Mesenchymal stem cell (in vitro differentiated cells and primary cell): Measurements from ENCODE around the gene RUNX1.

ENCODE experiments used
- DNase-seq: peaks from one replicate; pipeline ENCODE4 v3.0.0-alpha.2; 2013
- H2AFZ ChIP-seq: one replicate; pipeline ENCODE4 v1.6.1; 2013; ENCODE audit warnings: low read depth, mild to moderate bottlenecking, control low read depth, inconsistent platforms, low read length, moderate library complexity
- H2AK5ac ChIP-seq: 2 replicates; pipeline ENCODE4 v1.6.1; 2013; ENCODE audit warnings: low read length, moderate library complexity, mild to moderate bottlenecking, inconsistent platforms; ENCODE audit not compliant: severe bottlenecking
- H2BK120ac ChIP-seq: one replicate; pipeline ENCODE4 v1.6.1; 2013; ENCODE audit warnings: low read depth, mild to moderate bottlenecking, inconsistent platforms, low read length, moderate library complexity
- H2BK12ac ChIP-seq, 2 experiments: one replicate each; pipeline ENCODE4 v1.6.1; 2013; ENCODE audit warnings: inconsistent platforms in 2 of 2, low read length in 2 of 2, mild to moderate bottlenecking in 2 of 2, moderate library complexity in 2 of 2, control low read depth in 1 of 2
- H2BK15ac ChIP-seq: one replicate; pipeline ENCODE4 v1.6.1; 2013; ENCODE audit warnings: mild to moderate bottlenecking, low read depth, inconsistent platforms; ENCODE audit not compliant: poor library complexity, severe bottlenecking
- H2BK5ac ChIP-seq: 2 replicates; pipeline ENCODE4 v1.6.1; 2013; ENCODE audit warnings: low read depth, mild to moderate bottlenecking, low read length, control low read depth, inconsistent platforms; ENCODE audit not compliant: poor library complexity, severe bottlenecking
- H3K14ac ChIP-seq, 2 experiments: one replicate each; pipeline ENCODE4 v1.6.1; 2013; ENCODE audit warnings: inconsistent platforms in 2 of 2, low read length in 2 of 2, control low read depth in 1 of 2, mild to moderate bottlenecking in 1 of 2, moderate library complexity in 1 of 2
- H3K18ac ChIP-seq, 2 experiments: one replicate each; pipeline ENCODE4 v1.6.1; 2013; ENCODE audit warnings: inconsistent platforms in 2 of 2, low read length in 2 of 2, control low read depth in 1 of 2, low read depth in 1 of 2, mild to moderate bottlenecking in 1 of 2
- H3K23ac ChIP-seq, 2 experiments: one replicate each; pipeline ENCODE4 v1.6.1; 2013; ENCODE audit warnings: inconsistent platforms in 2 of 2, low read length in 2 of 2, mild to moderate bottlenecking in 2 of 2, moderate library complexity in 2 of 2, control low read depth in 1 of 2
- H3K27ac ChIP-seq: 2 replicates; pipeline ENCODE4 v1.5.1; 2013; ENCODE audit warnings: mild to moderate bottlenecking, moderate library complexity, low read length, control low read depth, inconsistent platforms; ENCODE audit not compliant: poor library complexity, severe bottlenecking
- H3K27me3 ChIP-seq, 2 experiments: 2 replicates each; pipeline versions ENCODE4 v1.6.1 to v1.7.0; 2013; ENCODE audit warnings: low read length in 2 of 2, mild to moderate bottlenecking in 2 of 2, moderate library complexity in 2 of 2, control low read depth in 1 of 2, inconsistent platforms in 1 of 2; ENCODE audit not compliant: control insufficient read depth in 1 of 2, insufficient read depth in 1 of 2
- H3K36me3 ChIP-seq, 2 experiments: 2 replicates each; pipeline versions ENCODE4 v1.6.1 to v1.7.0; 2013; ENCODE audit warnings: low read length in 2 of 2, control low read depth in 1 of 2, inconsistent platforms in 1 of 2, low read depth in 1 of 2, mild to moderate bottlenecking in 1 of 2; ENCODE audit not compliant: insufficient read depth in 2 of 2, control insufficient read depth in 1 of 2
- H3K4ac ChIP-seq, 2 experiments: one replicate each; pipeline ENCODE4 v1.6.1; 2013; ENCODE audit warnings: inconsistent platforms in 2 of 2, low read length in 2 of 2, mild to moderate bottlenecking in 2 of 2, moderate library complexity in 2 of 2, control low read depth in 1 of 2, low read depth in 1 of 2
- H3K4me1 ChIP-seq: 2 replicates; pipeline ENCODE4 v1.6.1; 2013; ENCODE audit warnings: low read depth, low read length, control low read depth; ENCODE audit not compliant: control insufficient read depth, insufficient read depth
- H3K4me2 ChIP-seq: 2 replicates; pipeline ENCODE4 v1.6.1; 2013; ENCODE audit warnings: low read length, mild to moderate bottlenecking, inconsistent platforms; ENCODE audit not compliant: poor library complexity, severe bottlenecking
- H3K4me3 ChIP-seq, 2 experiments: 2 replicates each; pipeline versions ENCODE4 v1.5.1 to v1.7.0; 2013; ENCODE audit warnings: low read length in 2 of 2, mild to moderate bottlenecking in 2 of 2, control low read depth in 1 of 2, low read depth in 1 of 2; ENCODE audit not compliant: insufficient read depth in 1 of 2
- H3K79me1 ChIP-seq: replicated peaks from 2 replicates; pipeline ENCODE4 v1.6.1; 2013; ENCODE audit warnings: mild to moderate bottlenecking, control low read depth, low read length, inconsistent platforms; ENCODE audit not compliant: poor library complexity, severe bottlenecking
- H3K9ac ChIP-seq: 2 replicates; pipeline ENCODE4 v1.7.0; 2013; ENCODE audit warnings: mild to moderate bottlenecking, low read length, moderate library complexity
- H3K9me3 ChIP-seq: 2 replicates; pipeline ENCODE4 v1.7.0; 2013; ENCODE audit warnings: mild to moderate bottlenecking, low read length; ENCODE audit not compliant: control insufficient read depth
- H4K8ac ChIP-seq: one replicate; pipeline ENCODE4 v1.6.1; 2013; ENCODE audit warnings: inconsistent platforms, mild to moderate bottlenecking, low read length, moderate library complexity
- H4K91ac ChIP-seq: one replicate; pipeline ENCODE4 v1.6.1; 2013; ENCODE audit warnings: mild to moderate bottlenecking, low read length, inconsistent platforms
- WGBS: methylation state at CpG from one replicate; pipeline ENCODE4 v1.1.7; 2013; ENCODE audit warnings: mixed read lengths; 5-methylcytosine and 5-hydroxymethylcytosine counted together

Gene RUNX1

DNA sequence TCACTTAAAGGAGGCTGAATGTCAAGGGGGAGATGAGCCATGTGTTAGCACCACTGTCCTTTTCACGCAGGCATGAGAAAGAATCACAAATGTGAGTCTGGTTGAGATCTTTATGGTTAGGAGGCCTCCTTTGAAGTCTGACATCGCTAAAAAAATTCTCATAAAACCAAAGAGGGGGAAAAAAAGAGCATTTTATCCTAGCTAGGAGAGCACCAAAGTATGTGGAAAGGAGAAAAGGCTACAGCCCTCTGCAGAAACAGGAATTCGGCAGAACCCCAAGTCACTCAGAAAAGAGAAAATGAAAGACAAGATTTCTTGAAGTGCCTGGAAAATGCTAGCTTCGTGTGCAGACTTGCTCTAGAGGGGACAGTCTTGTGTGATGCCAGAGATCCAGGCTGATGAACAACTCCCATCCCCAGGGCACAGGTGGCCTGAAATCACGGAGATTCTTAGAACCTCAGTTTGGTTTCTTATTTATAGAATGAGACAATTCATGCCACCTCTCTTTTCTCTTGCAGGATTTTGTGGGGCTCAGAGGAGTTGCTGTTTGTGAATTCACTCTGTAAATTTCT is 61.5 kb downstream of the RUNX1 start:
- Histone ChIP-seq H4K91ac (no peak overlapping the region), H3K36me3 (no peaks in the 10 kb centered on the region), H2BK120ac (no peak overlapping the region), H3K23ac (no peak overlapping the region), H3K9ac (peak overlapping the region; percentile 72), H2BK12ac (peak overlapping the region; percentile 29 to 44), H2AK5ac (peak overlapping the region; percentile 29), H3K4me1 (peaks cover 11% of the 10 kb centered on the region), H3K27ac (peak overlapping the region; percentile 9), H4K8ac (no peak overlapping the region), H3K18ac (peak overlapping the region; percentile 17 to 85), H3K9me3 (no peaks in the 10 kb centered on the region), H3K4ac (peak overlapping the region in 1 of 2 experiments; percentile 47), H3K14ac (no peak overlapping the region), H3K4me3 (no peak overlapping the region), H3K4me2 (no peak overlapping the region), H3K27me3 (no peaks in the 10 kb centered on the region), H2AFZ (no peak overlapping the region), H2BK15ac (no peak overlapping the region), H2BK5ac (peak overlapping the region; percentile 12), H3K79me1 (peaks cover 3% of the 10 kb centered on the region)
- WGBS = 58% methylated on average over 4 of the region's 5 CpGs
- DNase-seq = no peak

DNA sequence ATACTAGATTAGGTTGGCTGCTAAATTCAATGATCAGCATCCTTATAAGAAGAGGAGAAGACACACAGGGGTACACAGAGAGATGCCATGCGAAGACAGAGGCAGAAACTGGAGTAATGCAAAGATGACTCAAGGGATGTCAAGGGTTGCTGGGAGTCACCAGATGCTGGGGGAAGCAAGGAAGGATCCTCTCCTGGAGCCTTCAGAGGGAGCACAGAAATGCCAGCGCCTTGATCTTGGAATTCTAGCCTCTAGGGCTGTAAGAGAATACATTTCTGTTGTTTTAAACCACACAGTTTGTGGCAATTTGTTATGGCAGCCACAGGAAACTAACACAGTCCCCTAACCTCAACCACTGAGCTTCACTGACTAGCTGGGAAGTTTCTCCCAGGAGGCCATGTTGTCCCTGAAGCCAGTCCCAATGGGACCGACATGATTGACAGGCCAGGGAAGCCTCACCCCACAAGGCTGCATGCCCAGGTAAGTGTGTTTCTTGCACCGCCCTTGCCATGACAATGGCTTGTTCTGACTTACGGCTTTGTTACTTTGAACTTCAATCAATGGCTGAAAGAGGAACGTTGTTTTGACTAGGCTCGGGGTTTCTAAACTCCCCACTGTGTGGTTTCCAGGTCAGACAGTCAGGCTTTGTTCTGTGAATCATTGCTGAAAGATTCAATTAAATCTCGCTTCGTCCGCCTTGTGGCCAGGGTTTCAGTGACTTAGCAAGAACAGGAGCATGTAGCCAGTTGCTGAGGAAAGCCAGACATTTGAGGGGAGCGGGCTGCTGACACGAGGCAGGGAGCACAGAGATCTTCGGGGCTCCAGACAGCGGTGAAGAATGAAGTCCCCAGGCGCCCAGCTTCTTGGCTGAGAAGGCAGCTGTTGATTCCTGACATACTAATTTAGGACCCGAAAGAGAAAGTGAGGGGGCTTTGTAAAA is 62.3 kb downstream of the RUNX1 start:
- Histone ChIP-seq H4K8ac (peak overlapping the region; percentile 24), H2BK120ac (peak overlapping the region; percentile 78), H3K4me3 (no peak overlapping the region), H3K27ac (peak overlapping the region; percentile 9), H3K18ac (peak overlapping the region; percentile 17 to 85), H3K27me3 (no peaks in the 10 kb centered on the region), H3K36me3 (no peaks in the 10 kb centered on the region), H2BK5ac (peak overlapping the region; percentile 39), H3K9me3 (no peaks in the 10 kb centered on the region), H3K4me2 (no peak overlapping the region), H4K91ac (peak overlapping the region; percentile 65), H3K9ac (peak overlapping the region; percentile 72), H3K79me1 (peaks cover 3% of the 10 kb centered on the region), H2BK15ac (no peak overlapping the region), H2BK12ac (peak overlapping the region; percentile 74 to 87), H3K4ac (peak overlapping the region in 1 of 2 experiments; percentile 64), H3K23ac (no peak overlapping the region), H2AK5ac (peak overlapping the region; percentile 29), H3K4me1 (peaks cover 10% of the 10 kb centered on the region), H3K14ac (peak overlapping the region in 1 of 2 experiments; percentile 8), H2AFZ (no peak overlapping the region)
- DNase-seq = peak; percentile 95
- 30% methylated on average over 16 of the region's 16 CpGs for WGBS

GRCh38 chr21:34984356-34985058 is 64.6 kb downstream of the RUNX1 start:
- H3K79me1 ChIP-seq = peaks cover 6% of the 10 kb centered on the region
- H3K4me2 ChIP-seq = no peak overlapping the region
- H4K91ac ChIP-seq = no peak overlapping the region
- H3K4me3 ChIP-seq = no peak overlapping the region
- H2BK15ac ChIP-seq = no peak overlapping the region
- H2AK5ac ChIP-seq = peak overlapping the region; percentile 0
- peak overlapping the region in 1 of 2 experiments; percentile 88 for H3K14ac ChIP-seq
- H2AFZ ChIP-seq = no peak overlapping the region
- no peak overlapping the region for H3K23ac ChIP-seq
- no peak overlapping the region for H4K8ac ChIP-seq
- H3K9me3 ChIP-seq = no peaks in the 10 kb centered on the region
- H2BK12ac ChIP-seq = peak overlapping the region in 1 of 2 experiments; percentile 96
- peak overlapping the region in 1 of 2 experiments; percentile 54 for H3K4ac ChIP-seq
- WGBS = 98% methylated on average over 2 of the region's 3 CpGs
- peaks cover 10% of the 10 kb centered on the region for H3K4me1 ChIP-seq
- no peak for DNase-seq
- H2BK120ac ChIP-seq = no peak overlapping the region
- H2BK5ac ChIP-seq = no peak overlapping the region
- H3K9ac ChIP-seq = no peak overlapping the region
- H3K27ac ChIP-seq = no peak overlapping the region
- no peaks in the 10 kb centered on the region for H3K36me3 ChIP-seq
- peak overlapping the region; percentile 6 to 81 for H3K18ac ChIP-seq
- H3K27me3 ChIP-seq = no peaks in the 10 kb centered on the region
